GM19452 (cell line): ENCODE data around the gene FSTL4.
"Not testable (repeated sequence)": the region's sequence is repeated elsewhere in the genome, so short reads cannot be mapped to it uniquely, and the experiment has no call there.

Experiments
- ATAC-seq: cut with Tn5 transposase; IDR thresholded peaks from one replicate; pipeline ENCODE4 v1.9.1; 2021; ENCODE audit not compliant: unreplicated experiment

The FSTL4 gene

GRCh38 chr5:133203317-133204305 lies 408.7 kb downstream of the FSTL4 start:
- ATAC-seq, result no peak

GRCh38 chr5:133202066-133202665 lies 410.2 kb downstream of the FSTL4 start:
- no peak for ATAC-seq

- no peak for ATAC-seq
Observed at GRCh38 chr5:133201310-133201709, 411.0 kb downstream of the FSTL4 start.

- no peak for ATAC-seq
Observed at GRCh38 chr5:133200256-133200655, 412.1 kb downstream of the FSTL4 start.

GRCh38 chr5:133199417-133200178 lies 412.7 kb downstream of the FSTL4 start:
- no peak for ATAC-seq

- ATAC-seq, result no peak
Observed at GRCh38 chr5:133198511-133198910, 413.8 kb downstream of the FSTL4 start.

- no peak for ATAC-seq
Observed at GRCh38 chr5:133196441-133197085, 415.8 kb downstream of the FSTL4 start.

GRCh38 chr5:133195250-133195649 lies 417.1 kb downstream of the FSTL4 start:
- ATAC-seq, result no peak

- ATAC-seq, result no peak
Observed at GRCh38 chr5:133193794-133194193, 418.5 kb downstream of the FSTL4 start.

- no peak for ATAC-seq
Observed at GRCh38 chr5:133192716-133193115, 419.6 kb downstream of the FSTL4 start.

- ATAC-seq, result no peak
Observed at GRCh38 chr5:133189881-133190280, 422.5 kb downstream of the FSTL4 start.

GRCh38 chr5:133179405-133179804 lies 432.9 kb downstream of the FSTL4 start:
- ATAC-seq, result no peak

- ATAC-seq, result not testable (repeated sequence)
Observed at GRCh38 chr5:133170756-133171387, 441.5 kb downstream of the FSTL4 start.

- ATAC-seq, result no peak
Observed at GRCh38 chr5:133164759-133165158, 447.6 kb downstream of the FSTL4 start.

GRCh38 chr5:133163839-133164238 lies 448.5 kb downstream of the FSTL4 start:
- no peak for ATAC-seq

GRCh38 chr5:133159543-133159942 lies 452.8 kb downstream of the FSTL4 start:
- ATAC-seq, result no peak

GRCh38 chr5:133155326-133155969 lies 456.9 kb downstream of the FSTL4 start:
- ATAC-seq, result no peak

- no peak for ATAC-seq
Observed at GRCh38 chr5:133154274-133155075, 457.9 kb downstream of the FSTL4 start.

- ATAC-seq, result no peak
Observed at GRCh38 chr5:133150909-133151544, 461.3 kb downstream of the FSTL4 start.
